OCI-LY7 (cell line): ENCODE results near the gene RHBDD1. TPM values are rescaled to one million over a fixed set of nuclear protein-coding genes. Genes with fewer than 3 reads are reported as not detected.
A peak's percentile ranks its signal among the peaks of the same experiment; 100 is the strongest.

Experiments
- BruUV-seq: library from RNA; stranded (reverse); fragments of 400-500 nt; replicated peaks from 2 replicates; lab custom pipeline; 2021; lab: Mats Ljungman, UMichigan
- CTCF ChIA-PET: fragments of 300-600 bp; sonication (Branson Sonifier 250); formaldehyde crosslinking; loops from one replicate; lab custom pipeline; 2022; ENCODE audit warnings: antibody characterized with exemption; ENCODE audit not compliant: unreplicated experiment; lab: Charles Lee
- POLR2A ChIA-PET: fragments of 300-600 bp; sonication (Branson Sonifier 250); formaldehyde crosslinking; loops from one replicate; lab custom pipeline; 2022; ENCODE audit warnings: antibody characterized with exemption; lab: Charles Lee
- DNase-seq: peaks from one replicate; pipeline ENCODE4 v3.0.0-alpha.2; 2015; ENCODE audit warnings: low spot score
- H2AFZ ChIP-seq: fragments of 200-600 bp; sonication (generic), shearing (Covaris generic); 2 replicates; pipeline ENCODE4 v1.6.1; 2014; ENCODE audit warnings: mild to moderate bottlenecking, antibody characterized with exemption, low read length, moderate library complexity
- H3K27ac ChIP-seq: fragments of 200-600 bp; sonication (generic); 2 replicates; pipeline ENCODE4 v1.5.1; 2014; ENCODE audit warnings: mixed run types, low read depth, mild to moderate bottlenecking, moderate library complexity, low read length, inconsistent platforms; ENCODE audit not compliant: poor library complexity, severe bottlenecking
- H3K36me3 ChIP-seq: fragments of 200-600 bp; sonication (generic); 2 replicates; pipeline ENCODE4 v1.6.1; 2014; ENCODE audit warnings: mild to moderate bottlenecking, antibody characterized with exemption, low read length, moderate library complexity, mixed read lengths; ENCODE audit not compliant: insufficient read depth
- H3K4me1 ChIP-seq: fragments of 200-600 bp; sonication (generic); 2 replicates; pipeline ENCODE4 v1.5.1; 2014; ENCODE audit warnings: mild to moderate bottlenecking, low read length; ENCODE audit not compliant: insufficient read depth, poor library complexity, severe bottlenecking
- H3K4me2 ChIP-seq: fragments of 200-600 bp; sonication (generic); 2 replicates; pipeline ENCODE4 v1.6.1; 2014; ENCODE audit warnings: mild to moderate bottlenecking, low read length
- H3K4me3 ChIP-seq: fragments of 200-600 bp; sonication (generic); 2 replicates; pipeline ENCODE4 v1.5.1; 2014; ENCODE audit warnings: mild to moderate bottlenecking, low read depth, low read length; ENCODE audit not compliant: poor library complexity, severe bottlenecking
- H3K79me2 ChIP-seq: fragments of 200-600 bp; sonication (generic); 2 replicates; pipeline ENCODE4 v1.6.1; 2016; ENCODE audit warnings: low read depth, mild to moderate bottlenecking, low read length, moderate library complexity, mixed read lengths; ENCODE audit not compliant: insufficient read depth
- H3K9me2 ChIP-seq: fragments of 200-600 bp; sonication (generic); 2 replicates; pipeline ENCODE4 v1.6.1; 2016; ENCODE audit warnings: mild to moderate bottlenecking, low read length, mixed read lengths; ENCODE audit not compliant: insufficient read depth
- H3K9me3 ChIP-seq: fragments of 200-600 bp; sonication (generic); 2 replicates; pipeline ENCODE4 v1.6.1; 2014; ENCODE audit warnings: mild to moderate bottlenecking, mixed run types, low read length, mixed read lengths
- H4K20me1 ChIP-seq: fragments of 200-600 bp; sonication (generic); 2 replicates; pipeline ENCODE4 v1.6.1; 2014; ENCODE audit warnings: mild to moderate bottlenecking, antibody characterized with exemption, low read length, moderate library complexity, mixed read lengths; ENCODE audit not compliant: insufficient read depth
- EZH2phosphoT487 ChIP-seq: fragments of 200-600 bp; sonication (generic); IDR thresholded peaks from 2 replicates; pipeline ENCODE4 v1.6.1; 2018; ENCODE audit warnings: low read depth, borderline replicate concordance, mild to moderate bottlenecking, mixed run types, antibody characterized with exemption, low read length, moderate library complexity, mixed read lengths
- intact Hi-C: fragments of 100-400 bp; cut with micrococcal nuclease; formaldehyde crosslinking; loops from one replicate; pipeline ENCODE4 v1.10.0; 2022; ENCODE audit not compliant: unreplicated experiment
- total RNA-seq, 2 experiments: library from RNA; depleted of rRNA in 1 of 2; stranded (reverse); fragments of >200 nt in 1 of 2; shearing (Covaris generic) in 1 of 2; gene quantifications; 2 replicates each; pipeline ENCODE4 v1.2.3, GENCODE V29; 2014 to 2022
- TF ChIP-seq, protein P1 (sequence below): fragments of 200-600 bp; sonication (generic); conservative IDR thresholded peaks from 2 replicates; pipeline ENCODE4 v1.5.1; 2014; ENCODE audit warnings: mild to moderate bottlenecking, antibody characterized with exemption, low read length, moderate library complexity, mixed read lengths

The RHBDD1 gene
- total RNA-seq, 2 experiments from 2014 or later: 40.8 to 80.3 TPM

DNA sequence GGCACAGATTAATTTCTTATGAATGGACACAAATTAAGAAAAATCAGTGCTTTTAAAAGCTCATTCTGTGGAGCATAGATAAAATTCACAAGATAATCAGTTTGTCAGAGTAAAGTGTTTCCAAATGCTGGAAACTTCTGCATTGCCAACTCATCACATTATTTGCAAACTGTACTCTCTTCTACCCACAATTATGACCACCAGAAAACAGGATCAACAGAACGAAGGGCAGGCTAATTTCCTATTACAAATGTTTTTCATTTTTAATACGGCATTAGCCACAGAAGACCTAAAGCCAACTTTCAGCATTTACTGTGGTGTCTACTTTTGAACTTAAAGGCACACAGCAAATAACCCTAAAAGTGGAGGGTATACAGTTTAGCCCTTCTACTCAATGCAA lies 42.2 kb upstream of the RHBDD1 start:
- ChIA-PET POLR2A (interaction anchor here (0.6 to 10.5 kb wide), 5 partner anchors 22 to 189 kb away, joined by 3 to 122 read pairs (median 3); no protein-coding TSS in a partner anchor), CTCF (interaction anchor here (1.5 kb wide), 1 partner anchor 19 kb away, joined by 3 read pairs; no protein-coding TSS in a partner anchor)
- no peak overlapping the region for H2AFZ ChIP-seq
- no TSS peak for BruUV-seq
- intact Hi-C loops: loop anchor here (10.0 kb wide), 1 partner anchor 1519 kb away; no protein-coding TSS in a partner anchor
- peaks cover 5% of the 10 kb centered on the region for H4K20me1 ChIP-seq
- peaks cover 52% of the 10 kb centered on the region for H3K36me3 ChIP-seq
- no peak for TF ChIP-seq EZH2phosphoT487
- TF ChIP-seq, protein P1, sequence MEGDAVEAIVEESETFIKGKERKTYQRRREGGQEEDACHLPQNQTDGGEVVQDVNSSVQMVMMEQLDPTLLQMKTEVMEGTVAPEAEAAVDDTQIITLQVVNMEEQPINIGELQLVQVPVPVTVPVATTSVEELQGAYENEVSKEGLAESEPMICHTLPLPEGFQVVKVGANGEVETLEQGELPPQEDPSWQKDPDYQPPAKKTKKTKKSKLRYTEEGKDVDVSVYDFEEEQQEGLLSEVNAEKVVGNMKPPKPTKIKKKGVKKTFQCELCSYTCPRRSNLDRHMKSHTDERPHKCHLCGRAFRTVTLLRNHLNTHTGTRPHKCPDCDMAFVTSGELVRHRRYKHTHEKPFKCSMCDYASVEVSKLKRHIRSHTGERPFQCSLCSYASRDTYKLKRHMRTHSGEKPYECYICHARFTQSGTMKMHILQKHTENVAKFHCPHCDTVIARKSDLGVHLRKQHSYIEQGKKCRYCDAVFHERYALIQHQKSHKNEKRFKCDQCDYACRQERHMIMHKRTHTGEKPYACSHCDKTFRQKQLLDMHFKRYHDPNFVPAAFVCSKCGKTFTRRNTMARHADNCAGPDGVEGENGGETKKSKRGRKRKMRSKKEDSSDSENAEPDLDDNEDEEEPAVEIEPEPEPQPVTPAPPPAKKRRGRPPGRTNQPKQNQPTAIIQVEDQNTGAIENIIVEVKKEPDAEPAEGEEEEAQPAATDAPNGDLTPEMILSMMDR: no peak
- H3K4me3 ChIP-seq: peak overlapping the region; percentile 73
- H3K4me2 ChIP-seq: peak overlapping the region; percentile 95
- no peak for DNase-seq
- peak overlapping the region; percentile 79 for H3K27ac ChIP-seq
- no peaks in the 10 kb centered on the region for H3K9me2 ChIP-seq
- peaks cover 91% of the 10 kb centered on the region for H3K79me2 ChIP-seq
- peaks cover 66% of the 10 kb centered on the region for H3K4me1 ChIP-seq
- no peaks in the 10 kb centered on the region for H3K9me3 ChIP-seq

DNA sequence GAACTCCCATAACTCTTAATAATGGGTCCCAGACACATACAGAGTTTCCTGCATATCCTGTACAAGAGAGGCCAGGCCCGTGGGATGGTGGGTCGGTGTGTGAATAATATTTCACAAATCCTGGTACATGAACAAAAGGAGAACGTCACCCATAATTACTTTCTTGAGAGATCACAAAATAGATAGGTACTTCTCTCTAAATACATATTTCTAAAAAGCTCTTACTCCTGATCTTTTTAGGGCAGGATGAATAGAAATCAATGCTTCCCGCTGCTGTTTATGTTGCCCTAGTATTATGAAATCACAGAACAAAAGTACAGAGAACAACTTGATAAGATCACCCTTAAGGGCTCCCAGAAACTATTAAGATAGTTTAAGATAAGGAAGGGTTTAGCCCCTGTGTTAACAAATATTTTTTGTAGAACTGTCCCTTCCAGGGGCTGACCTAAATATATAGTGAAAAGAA lies 41.6 kb upstream of the RHBDD1 start:
- CTCF ChIA-PET: interaction anchor here (0.6 to 1.5 kb wide), 3 partner anchors 20 to 202 kb away, joined by 3 to 6 read pairs (median 5); no protein-coding TSS in a partner anchor
- intact Hi-C loops: loop anchor here (10.0 kb wide), 1 partner anchor 1519 kb away; no protein-coding TSS in a partner anchor
- peak overlapping the region; percentile 95 for H3K4me2 ChIP-seq
- BruUV-seq: TSS peak; percentile 16
- DNase-seq: no peak
- peaks cover 49% of the 10 kb centered on the region for H3K36me3 ChIP-seq
- H3K9me3 ChIP-seq: no peaks in the 10 kb centered on the region
- H3K27ac ChIP-seq: peak overlapping the region; percentile 79
- TF ChIP-seq EZH2phosphoT487: no peak
- TF ChIP-seq, protein P1: no peak
- H2AFZ ChIP-seq: no peak overlapping the region
- POLR2A ChIA-PET: interaction anchor here (0.6 to 10.5 kb wide), 5 partner anchors 23 to 178 kb away, joined by 3 to 122 read pairs (median 3); no protein-coding TSS in a partner anchor
- peak overlapping the region; percentile 73 for H3K4me3 ChIP-seq
- H4K20me1 ChIP-seq: peaks cover 5% of the 10 kb centered on the region
- peaks cover 61% of the 10 kb centered on the region for H3K4me1 ChIP-seq
- H3K79me2 ChIP-seq: peaks cover 85% of the 10 kb centered on the region
- no peaks in the 10 kb centered on the region for H3K9me2 ChIP-seq

DNA sequence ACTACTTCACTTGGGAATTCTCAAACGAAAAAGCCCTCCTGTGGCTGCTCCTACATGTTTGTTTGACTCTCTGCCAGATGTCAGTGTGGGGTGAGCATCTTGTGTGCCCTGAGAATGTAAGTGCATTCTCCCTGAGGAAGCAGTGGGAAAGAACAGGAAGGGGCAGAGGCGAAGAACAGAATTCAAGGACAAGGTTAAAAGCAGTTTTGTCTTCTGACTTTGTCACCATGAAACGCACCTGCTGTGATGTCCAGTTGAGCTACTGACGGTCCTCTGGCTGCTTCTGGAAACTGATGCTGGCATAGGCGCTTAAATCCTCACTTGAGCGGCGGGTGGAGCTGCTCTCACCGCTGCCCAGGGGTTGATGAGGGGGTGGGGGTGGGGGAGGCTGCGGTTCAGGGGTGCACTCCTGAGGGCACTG lies 41.1 kb upstream of the RHBDD1 start:
- no peak for TF ChIP-seq EZH2phosphoT487
- TF ChIP-seq, protein P1: no peak
- CTCF ChIA-PET: interaction anchor here (0.5 to 1.5 kb wide), 4 partner anchors 20 to 202 kb away, joined by 3 to 6 read pairs (median 4); no protein-coding TSS in a partner anchor
- H3K36me3 ChIP-seq: peaks cover 49% of the 10 kb centered on the region
- no TSS peak for BruUV-seq
- peak overlapping the region; percentile 79 for H3K27ac ChIP-seq
- no peak overlapping the region for H2AFZ ChIP-seq
- H4K20me1 ChIP-seq: peaks cover 5% of the 10 kb centered on the region
- POLR2A ChIA-PET: interaction anchor here (0.6 to 10.5 kb wide), 6 partner anchors 8 to 187 kb away, joined by 3 to 122 read pairs (median 4); no protein-coding TSS in a partner anchor
- H3K4me1 ChIP-seq: peaks cover 56% of the 10 kb centered on the region
- no peaks in the 10 kb centered on the region for H3K9me2 ChIP-seq
- intact Hi-C loops: loop anchor here (5.0 to 10.0 kb wide), 3 partner anchors 102 to 1520 kb away; no protein-coding TSS in a partner anchor
- no peak for DNase-seq
- no peaks in the 10 kb centered on the region for H3K9me3 ChIP-seq
- H3K79me2 ChIP-seq: peaks cover 80% of the 10 kb centered on the region
- H3K4me3 ChIP-seq: peak overlapping the region; percentile 73
- peak overlapping the region; percentile 95 for H3K4me2 ChIP-seq
